B cell (primary cell): ENCODE data around the gene SLAMF6. TPM values are rescaled to one million over a fixed set of nuclear protein-coding genes. Genes with fewer than 3 reads are reported as not detected.
A peak's percentile ranks its signal among the peaks of the same experiment; 100 is the strongest.

ENCODE experiments used
- ATAC-seq: fragments of 200-7000 bp; cut with Tn5 transposase; one replicate; pipeline ENCODE4 v1.10.0; 2021; ENCODE audit warnings: low read depth, mild to moderate bottlenecking, moderate number of reproducible peaks, moderate library complexity
- CTCF ChIA-PET: fragments of 350-600 bp; sonication (Branson Sonifier 250); formaldehyde crosslinking; loops from one replicate; lab custom pipeline; 2021; ENCODE audit warnings: antibody characterized with exemption, inconsistent platforms; lab: Charles Lee
- POLR2A ChIA-PET: fragments of 350-600 bp; sonication (Branson Sonifier 250); formaldehyde crosslinking; loops from one replicate; lab custom pipeline; 2021; ENCODE audit warnings: antibody characterized with exemption; lab: Charles Lee
- DNase-seq: peaks from one replicate; pipeline ENCODE4 v3.0.0; 2013
- H2AFZ ChIP-seq: 2 replicates; pipeline ENCODE4 v1.6.1; 2012; ENCODE audit warnings: mild to moderate bottlenecking, low read depth, low read length; ENCODE audit not compliant: insufficient read depth, poor library complexity, severe bottlenecking
- H3K27ac ChIP-seq, 2 donors: 1 replicate in 1 of 2; 2 replicates in 1 of 2; pipeline ENCODE4 v1.5.1; 2012 to 2013; ENCODE audit warnings: low read length in 2 of 2, mild to moderate bottlenecking in 2 of 2, moderate library complexity in 1 of 2
- H3K27me3 ChIP-seq, 4 experiments: fragments of 200-600 bp in 1 of 4; sonication (generic) in 1 of 4; replicated peaks in 1 of 4; 1 replicate in 2 of 4; 2 replicates in 2 of 4; pipeline versions ENCODE4 v1.6.1 to v1.7.0; 2013 to 2016; ENCODE audit warnings: low read length in 3 of 4, mild to moderate bottlenecking in 2 of 4, mixed read lengths in 1 of 4, moderate library complexity in 1 of 4; ENCODE audit not compliant: insufficient read depth in 4 of 4, control insufficient read depth in 3 of 4; ENCODE audit errors: control extremely low read depth in 1 of 4
- H3K36me3 ChIP-seq, 2 experiments: replicated peaks in 1 of 2; 1 replicate in 1 of 2; 2 replicates in 1 of 2; pipeline versions ENCODE4 v1.6.1 to v1.7.1; 2013; ENCODE audit warnings: low read length in 1 of 2; ENCODE audit not compliant: insufficient read depth in 2 of 2, control insufficient read depth in 1 of 2; ENCODE audit errors: control extremely low read depth in 1 of 2, extremely low read depth in 1 of 2
- H3K4me1 ChIP-seq, 2 donors: fragments of 200-600 bp in 1 of 2; sonication (generic) in 1 of 2; 1 replicate in 1 of 2; 2 replicates in 1 of 2; pipeline versions ENCODE4 v1.5.1 to v1.6.1; 2013 to 2017; ENCODE audit warnings: low read length in 2 of 2; ENCODE audit not compliant: control insufficient read depth in 2 of 2, insufficient read depth in 2 of 2
- H3K4me2 ChIP-seq: replicated peaks from 2 replicates; pipeline ENCODE3; 2012; ENCODE audit warnings: mild to moderate bottlenecking, low read depth, low read length; ENCODE audit not compliant: poor library complexity, severe bottlenecking
- H3K4me3 ChIP-seq, 5 experiments: fragments of 200-600 bp in 1 of 5; sonication (generic) in 1 of 5; 1 replicate in 3 of 5; 2 replicates in 2 of 5; pipeline versions ENCODE4 v1.5.1 to v1.7.0; 2011 to 2016; ENCODE audit warnings: low read length in 4 of 5, mild to moderate bottlenecking in 4 of 5, low read depth in 2 of 5, control low read depth in 1 of 5, moderate library complexity in 1 of 5; ENCODE audit not compliant: insufficient read depth in 1 of 5; ENCODE audit errors: control extremely low read depth in 1 of 5, extremely low read depth in 1 of 5
- H3K79me2 ChIP-seq: fragments of 200-600 bp; sonication (generic); one replicate; pipeline ENCODE4 v1.6.0; 2016; ENCODE audit warnings: low read length; ENCODE audit not compliant: control insufficient read depth, insufficient read depth
- H3K9ac ChIP-seq: fragments of 200-600 bp; sonication (generic); 2 replicates; pipeline ENCODE4 v1.6.1; 2017; ENCODE audit warnings: mild to moderate bottlenecking, low read length, moderate library complexity
- H3K9me3 ChIP-seq, 3 donors: one replicate each; pipeline versions ENCODE4 v1.6.1 to v1.7.1; 2013; ENCODE audit warnings: low read length in 2 of 3; ENCODE audit not compliant: control insufficient read depth in 2 of 3, insufficient read depth in 1 of 3; ENCODE audit errors: control extremely low read depth in 1 of 3
- H4K20me1 ChIP-seq: 2 replicates; pipeline ENCODE4 v1.6.0; 2012; ENCODE audit warnings: mild to moderate bottlenecking, low read length; ENCODE audit not compliant: insufficient read depth, control insufficient read depth, poor library complexity, severe bottlenecking
- H3K27ac Mint-ChIP-seq: one replicate; pipeline ENCODE4 v1.8.0; 2021; ENCODE audit warnings: mixed read lengths
- H3K27me3 Mint-ChIP-seq: one replicate; pipeline ENCODE4 v1.8.0; 2021; ENCODE audit warnings: mixed read lengths
- H3K4me1 Mint-ChIP-seq: one replicate; pipeline ENCODE4 v1.8.0; 2021; ENCODE audit warnings: mixed read lengths
- H3K4me3 Mint-ChIP-seq: one replicate; pipeline ENCODE4 v1.8.0; 2021; ENCODE audit warnings: mixed read lengths
- H3K9me3 Mint-ChIP-seq: one replicate; pipeline ENCODE4 v1.8.0; 2022; ENCODE audit warnings: mixed read lengths; ENCODE audit not compliant: insufficient read depth
- CTCF ChIP-seq: fragments of 200-600 bp; IDR thresholded peaks from one replicate; pipeline ENCODE4 v1.8.0; 2022; ENCODE audit warnings: antibody characterized with exemption, mild to moderate bottlenecking
- EZH2 ChIP-seq: IDR thresholded peaks from 2 replicates; pipeline ENCODE4 v1.6.1; 2012; ENCODE audit warnings: borderline replicate concordance, low read depth, mild to moderate bottlenecking, moderate library complexity, low read length; ENCODE audit not compliant: insufficient read depth, poor library complexity, severe bottlenecking
- WGBS: methylation state at CpG from one replicate; pipeline ENCODE4 v1.1.5; 2013; ENCODE audit warnings: missing lambda C conversion rate; ENCODE audit not compliant: insufficient coverage; 5-methylcytosine and 5-hydroxymethylcytosine counted together
- intact Hi-C: fragments of 100-400 bp; cut with micrococcal nuclease; formaldehyde crosslinking; loops from one replicate; pipeline ENCODE4 v1.10.0; 2022
- polyA plus RNA-seq: library from polyadenylated mRNA; depleted of rRNA; stranded (reverse); fragments of >200 nt; gene quantifications from 2 replicates; pipeline ENCODE4 v1.2.3, GENCODE V29; 2012
- total RNA-seq, 2 donors: library from RNA; stranded (reverse); fragments of 120-200 nt in 1 of 2; gene quantifications; 1 replicate in 1 of 2; 2 replicates in 1 of 2; pipeline versions ENCODE4 v1.2.3 to v1.2.4, GENCODE V29; 2013 to 2022

SLAMF6 gene
- total and polyA plus RNA-seq, 2 donors (not counting 1 experiment from before 2014, with no cell fraction given), result 64.8 to 79.6 TPM

- Mint-ChIP-seq H3K4me3 (no peak overlapping the region), H3K27ac (peak overlapping the region; percentile 92), H3K27me3 (no peaks in the 10 kb centered on the region), H3K9me3 (no peaks in the 10 kb centered on the region), H3K4me1 (peaks cover 59% of the 10 kb centered on the region)
- H3K9ac ChIP-seq, result no peak overlapping the region
- peaks cover 39 to 48% of the 10 kb centered on the region in 2 donors for H3K4me1 ChIP-seq
- DNase-seq, result no peak
- peak overlapping the region in 1 of 2 donors; percentile 81 for H3K27ac ChIP-seq
- no peaks in the 10 kb centered on the region for H4K20me1 ChIP-seq
- ChIA-PET POLR2A (no interaction called here), CTCF (interaction anchor here (1.1 to 1.5 kb wide), 5 partner anchors 13 to 147 kb away, joined by 3 read pairs; no protein-coding TSS in a partner anchor)
- no peak for ATAC-seq
- no peak overlapping the region for H3K4me3 ChIP-seq
- no peak overlapping the region for H3K4me2 ChIP-seq
- intact Hi-C loops, result no loop called here
- no peaks in the 10 kb centered on the region for H3K27me3 ChIP-seq
- peaks cover 0 to 2% (median 0%) of the 10 kb centered on the region in 3 donors for H3K9me3 ChIP-seq
- H3K79me2 ChIP-seq, result no peaks in the 10 kb centered on the region
- no CpG with 5 or more reads among the region's 2 CpGs for WGBS
- H3K36me3 ChIP-seq, result no peaks in the 10 kb centered on the region
- H2AFZ ChIP-seq, result no peak overlapping the region
- TF ChIP-seq EZH2, result no peak
- no peak for TF ChIP-seq CTCF
These were observed 64.0 kb downstream of the SLAMF6 start for GRCh38 chr1:160459056-160459455.

- ChIA-PET POLR2A (interaction anchor here (0.6 to 0.7 kb wide), 2 partner anchors 28 to 53 kb away, joined by 3 to 5 read pairs; no protein-coding TSS in a partner anchor), CTCF (interaction anchor here (0.7 to 0.9 kb wide), 2 partner anchors 11 to 152 kb away, joined by 3 read pairs; no protein-coding TSS in a partner anchor)
- peaks cover 64% of the 10 kb centered on the region for H3K4me1 Mint-ChIP-seq
- H3K4me1 ChIP-seq, result peaks cover 48 to 54% of the 10 kb centered on the region in 2 donors
- H2AFZ ChIP-seq, result peak overlapping the region; percentile 16
- no peaks in the 10 kb centered on the region for H4K20me1 ChIP-seq
- H3K9ac ChIP-seq, result no peak overlapping the region
- H3K27me3 ChIP-seq, result no peaks in the 10 kb centered on the region
- intact Hi-C loops, result no loop called here
- H3K9me3 Mint-ChIP-seq, result peaks cover 2% of the 10 kb centered on the region
- H3K36me3 ChIP-seq, result no peaks in the 10 kb centered on the region
- no peak overlapping the region for H3K4me3 ChIP-seq
- H3K4me2 ChIP-seq, result peak overlapping the region; percentile 0
- H3K4me3 Mint-ChIP-seq, result peak overlapping the region; percentile 62
- H3K27ac ChIP-seq, result no peak overlapping the region
- no peaks in the 10 kb centered on the region for H3K79me2 ChIP-seq
- ATAC-seq, result no peak
- H3K27ac Mint-ChIP-seq, result peak overlapping the region; percentile 43
- no peaks in the 10 kb centered on the region for H3K27me3 Mint-ChIP-seq
- WGBS, result no CpG with 5 or more reads among the region's 1 CpG
- no peak for TF ChIP-seq CTCF
- TF ChIP-seq EZH2, result no peak
- DNase-seq, result no peak
- no peaks in the 10 kb centered on the region for H3K9me3 ChIP-seq
These were observed 67.9 kb downstream of the SLAMF6 start for GRCh38 chr1:160455153-160455517.
